Measurements from ENCODE around the gene SVIL. TPM values are rescaled to one million over a fixed set of nuclear protein-coding genes. Genes with fewer than 3 reads are reported as not detected.

Gene SVIL
- polyA plus RNA-seq, 1 donor from 2014 or later, result 7.3 TPM

DNA sequence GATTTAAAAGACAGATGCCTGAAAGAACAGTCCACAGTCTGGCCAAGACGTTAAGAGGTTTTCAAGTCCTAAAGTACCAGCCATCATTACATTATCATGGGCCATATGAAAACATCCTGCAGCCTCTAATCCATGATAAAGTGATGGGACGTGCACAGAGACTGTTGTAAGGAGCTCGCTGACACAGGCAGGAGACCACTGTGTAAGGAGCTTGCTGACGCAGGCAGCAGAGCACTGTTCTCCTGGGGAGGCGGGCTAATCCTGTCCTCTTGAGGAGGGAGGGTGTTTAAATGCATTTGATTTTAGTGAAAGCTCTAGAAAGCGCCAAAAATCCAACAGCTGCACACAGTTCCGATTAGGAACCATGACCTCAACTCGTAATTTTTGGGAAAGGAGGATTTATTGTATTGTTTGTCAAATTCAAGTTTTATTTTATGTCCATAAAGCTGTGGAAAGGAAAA lies 16.9 kb downstream of the SVIL start:
- H3K36me3 ChIP-seq (ENCODE audit: insufficient read depth, low read length), result no peaks in the 10 kb centered on the region
- no peak overlapping the region for H3K4me3 ChIP-seq (ENCODE audit: low read length)
- no peak overlapping the region for H2AFZ ChIP-seq (ENCODE audit: low read depth, low read length)
- no peak overlapping the region for H3K4me2 ChIP-seq (ENCODE audit: low read length)
- H3K9me2 ChIP-seq (ENCODE audit: insufficient read depth, low read length), result no peaks in the 10 kb centered on the region
- H3K27ac ChIP-seq (ENCODE audit: low read length), result no peak overlapping the region
- no peaks in the 10 kb centered on the region for H3F3A ChIP-seq (ENCODE audit: insufficient read depth, low read length, poor library complexity, severe bottlenecking)
- no peaks in the 10 kb centered on the region for H3K9me3 ChIP-seq (ENCODE audit: low read length)
- TF ChIP-seq, protein P1, sequence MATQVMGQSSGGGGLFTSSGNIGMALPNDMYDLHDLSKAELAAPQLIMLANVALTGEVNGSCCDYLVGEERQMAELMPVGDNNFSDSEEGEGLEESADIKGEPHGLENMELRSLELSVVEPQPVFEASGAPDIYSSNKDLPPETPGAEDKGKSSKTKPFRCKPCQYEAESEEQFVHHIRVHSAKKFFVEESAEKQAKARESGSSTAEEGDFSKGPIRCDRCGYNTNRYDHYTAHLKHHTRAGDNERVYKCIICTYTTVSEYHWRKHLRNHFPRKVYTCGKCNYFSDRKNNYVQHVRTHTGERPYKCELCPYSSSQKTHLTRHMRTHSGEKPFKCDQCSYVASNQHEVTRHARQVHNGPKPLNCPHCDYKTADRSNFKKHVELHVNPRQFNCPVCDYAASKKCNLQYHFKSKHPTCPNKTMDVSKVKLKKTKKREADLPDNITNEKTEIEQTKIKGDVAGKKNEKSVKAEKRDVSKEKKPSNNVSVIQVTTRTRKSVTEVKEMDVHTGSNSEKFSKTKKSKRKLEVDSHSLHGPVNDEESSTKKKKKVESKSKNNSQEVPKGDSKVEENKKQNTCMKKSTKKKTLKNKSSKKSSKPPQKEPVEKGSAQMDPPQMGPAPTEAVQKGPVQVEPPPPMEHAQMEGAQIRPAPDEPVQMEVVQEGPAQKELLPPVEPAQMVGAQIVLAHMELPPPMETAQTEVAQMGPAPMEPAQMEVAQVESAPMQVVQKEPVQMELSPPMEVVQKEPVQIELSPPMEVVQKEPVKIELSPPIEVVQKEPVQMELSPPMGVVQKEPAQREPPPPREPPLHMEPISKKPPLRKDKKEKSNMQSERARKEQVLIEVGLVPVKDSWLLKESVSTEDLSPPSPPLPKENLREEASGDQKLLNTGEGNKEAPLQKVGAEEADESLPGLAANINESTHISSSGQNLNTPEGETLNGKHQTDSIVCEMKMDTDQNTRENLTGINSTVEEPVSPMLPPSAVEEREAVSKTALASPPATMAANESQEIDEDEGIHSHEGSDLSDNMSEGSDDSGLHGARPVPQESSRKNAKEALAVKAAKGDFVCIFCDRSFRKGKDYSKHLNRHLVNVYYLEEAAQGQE (IDR thresholded peaks at IDR 0.05; ENCODE audit: borderline replicate concordance), result no peak
- TF ChIP-seq MXI1 (conservative IDR thresholded peaks at IDR 0.05; ENCODE audit: poor library complexity, severe bottlenecking) (no peak), RAD21 (conservative IDR thresholded peaks at IDR 0.05) (no peak), SMC3 (conservative IDR thresholded peaks at IDR 0.05; ENCODE audit: poor library complexity) (no peak), CTCF (IDR thresholded peaks at IDR 0.05; ENCODE audit: poor library complexity, severe bottlenecking) (no peak), EZH2 (IDR thresholded peaks at IDR 0.05; ENCODE audit: borderline replicate concordance, insufficient read depth, low read length, poor library complexity, severe bottlenecking) (no peak), POLR2AphosphoS5 (IDR thresholded peaks at IDR 0.05) (no peak), EP300 (conservative IDR thresholded peaks at IDR 0.05; ENCODE audit: poor library complexity, severe bottlenecking) (no peak), TAF1 (IDR thresholded peaks at IDR 0.05; ENCODE audit: low read depth) (no peak)
- peaks cover 5% of the 10 kb centered on the region for H3K79me2 ChIP-seq (replicated peaks; ENCODE audit: insufficient read depth, low read length)
- H4K20me1 ChIP-seq (ENCODE audit: insufficient read depth), result no peaks in the 10 kb centered on the region
- no peaks in the 10 kb centered on the region for H3K27me3 ChIP-seq (ENCODE audit: insufficient read depth, low read depth, low read length)
- H3K9ac ChIP-seq (ENCODE audit: low read length), result no peak overlapping the region

DNA sequence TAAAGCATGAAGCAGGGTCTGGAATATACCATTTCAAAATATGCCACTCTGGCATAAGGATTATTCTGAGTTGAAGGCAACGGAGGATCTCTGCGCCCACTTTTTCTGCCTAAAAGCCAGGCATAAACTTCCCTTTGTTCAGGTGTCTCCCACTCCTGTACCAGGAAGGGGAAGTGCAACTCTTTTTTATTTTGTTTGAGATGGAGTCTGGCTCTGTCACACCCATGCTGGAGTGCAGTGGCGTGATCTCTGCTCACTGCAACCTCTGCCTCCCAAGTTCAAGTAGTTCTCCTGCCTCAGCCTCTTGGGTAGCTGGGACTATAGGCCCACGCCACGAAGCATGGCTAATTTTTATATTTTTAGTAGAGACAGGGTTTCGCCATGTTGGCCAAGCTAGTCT lies 18.2 kb downstream of the SVIL start:
- no peak overlapping the region for H2AFZ ChIP-seq (ENCODE audit: low read depth, low read length)
- H3F3A ChIP-seq (ENCODE audit: insufficient read depth, low read length, poor library complexity, severe bottlenecking), result no peaks in the 10 kb centered on the region
- no peaks in the 10 kb centered on the region for H3K27me3 ChIP-seq (ENCODE audit: insufficient read depth, low read depth, low read length)
- H4K20me1 ChIP-seq (ENCODE audit: insufficient read depth), result no peaks in the 10 kb centered on the region
- no peak overlapping the region for H3K4me2 ChIP-seq (ENCODE audit: low read length)
- no peaks in the 10 kb centered on the region for H3K9me3 ChIP-seq (ENCODE audit: low read length)
- no peak overlapping the region for H3K27ac ChIP-seq (ENCODE audit: low read length)
- H3K9me2 ChIP-seq (ENCODE audit: insufficient read depth, low read length), result no peaks in the 10 kb centered on the region
- H3K4me3 ChIP-seq (ENCODE audit: low read length), result no peak overlapping the region
- H3K36me3 ChIP-seq (ENCODE audit: insufficient read depth, low read length), result no peaks in the 10 kb centered on the region
- H3K9ac ChIP-seq (ENCODE audit: low read length), result no peak overlapping the region
- peaks cover 5% of the 10 kb centered on the region for H3K79me2 ChIP-seq (replicated peaks; ENCODE audit: insufficient read depth, low read length)
- no peak for TF ChIP-seq CTCF (IDR thresholded peaks at IDR 0.05; ENCODE audit: poor library complexity, severe bottlenecking)
